Measurements from ENCODE around the gene OR4X2. TPM values are rescaled to one million over a fixed set of nuclear protein-coding genes. Genes with fewer than 3 reads are reported as not detected.

OR4X2 gene
- total RNA-seq, 1 experiment from 2014 or later: not detected

- intact Hi-C loops (cut with micrococcal nuclease; ENCODE audit: unreplicated experiment) (no loop called here), in situ Hi-C loops (cut with HindIII; ENCODE audit: low pct_unique_long_range_greater_than_20kb, low sequenced_read_pairs) (no loop called here)
- Histone ChIP-seq H3K9me3 (ENCODE audit: control insufficient read depth, insufficient read depth, low read depth, low read length) (no peaks in the 10 kb centered on the region), H3K27me3 (ENCODE audit: control insufficient read depth, insufficient read depth, low read length) (no peaks in the 10 kb centered on the region), H3K36me3 (ENCODE audit: control insufficient read depth, insufficient read depth, low read length) (no peaks in the 10 kb centered on the region), H3K4me1 (ENCODE audit: control insufficient read depth, insufficient read depth, low read length) (no peaks in the 10 kb centered on the region), H3K27ac (ENCODE audit: low read length) (no peak within 1 kb of the TSS), H3K4me3 (ENCODE audit: low read depth in 2 of 2, low read length in 2 of 2) (no peak within 1 kb of the TSS)
- DNase-seq (ENCODE audit: low read depth, low spot score) (no peak), ATAC-seq (no peak)
- no peak for TF ChIP-seq TCF7L2 (IDR thresholded peaks at IDR 0.05; ENCODE audit: low read depth, low read length)
- TF ChIP-seq POLR2AphosphoS5 (IDR thresholded peaks at IDR 0.05; ENCODE audit: low read depth, low read length): no peak
- no peak for TF ChIP-seq CTCF (IDR thresholded peaks at IDR 0.05)
- TF ChIP-seq REST (IDR thresholded peaks at IDR 0.05; ENCODE audit: insufficient read depth in 1 of 2, low read depth in 2 of 2, low read length in 1 of 2): no peak
- TF ChIP-seq SIN3A (IDR thresholded peaks at IDR 0.05; ENCODE audit: borderline replicate concordance, insufficient read depth, low read depth, low read length): no peak
- ChIA-PET CTCF (no interaction called here), POLR2A (no interaction called here)
- no TSS peak for BruUV-seq (replicated peaks)
Observed at GRCh38 chr11:48263423-48263911, 18.6 kb downstream of the OR4X2 start, which contains the start of gene OR4X1. Gene OR4X1, plus strand, starts transcription at chr11:48263861. Its CDS starts 0 bp downstream, at chr11:48263861.

- no peaks in the 10 kb centered on the region for H3K36me3 ChIP-seq (ENCODE audit: control insufficient read depth, insufficient read depth, low read length)
- no peaks in the 10 kb centered on the region for H3K9me3 ChIP-seq (ENCODE audit: control insufficient read depth, insufficient read depth, low read depth, low read length)
- H3K27me3 ChIP-seq (ENCODE audit: control insufficient read depth, insufficient read depth, low read length): no peaks in the 10 kb centered on the region
- no TSS peak for BruUV-seq (replicated peaks)
- no peak for DNase-seq (ENCODE audit: low read depth, low spot score)
- POLR2A ChIA-PET: no interaction called here
- ATAC-seq: no peak
- in situ Hi-C loops (cut with HindIII; ENCODE audit: low pct_unique_long_range_greater_than_20kb, low sequenced_read_pairs) (no loop called here), intact Hi-C loops (cut with micrococcal nuclease; ENCODE audit: unreplicated experiment) (no loop called here)
- H3K4me3 ChIP-seq (ENCODE audit: low read depth in 2 of 2, low read length in 2 of 2): no peak overlapping the region
- CTCF ChIA-PET: no interaction called here
- no peaks in the 10 kb centered on the region for H3K4me1 ChIP-seq (ENCODE audit: control insufficient read depth, insufficient read depth, low read length)
- no peak overlapping the region for H3K27ac ChIP-seq (ENCODE audit: low read length)
- TF ChIP-seq REST (IDR thresholded peaks at IDR 0.05; ENCODE audit: insufficient read depth in 1 of 2, low read depth in 2 of 2, low read length in 1 of 2) (no peak), CTCF (IDR thresholded peaks at IDR 0.05) (no peak), TCF7L2 (IDR thresholded peaks at IDR 0.05; ENCODE audit: low read depth, low read length) (no peak), POLR2AphosphoS5 (IDR thresholded peaks at IDR 0.05; ENCODE audit: low read depth, low read length) (no peak), SIN3A (IDR thresholded peaks at IDR 0.05; ENCODE audit: borderline replicate concordance, insufficient read depth, low read depth, low read length) (no peak)
Observed at GRCh38 chr11:48270621-48271020, 25.7 kb downstream of the OR4X2 start.
